CD1c-positive myeloid dendritic cell (primary cell): ENCODE data around the gene SPATA3.
A peak's percentile ranks its signal among the peaks of the same experiment; 100 is the strongest.

Source experiments
- DNase-seq: peaks from one replicate; pipeline ENCODE4 v3.0.0-alpha.2; 2016; ENCODE audit errors: extremely low spot score

Gene SPATA3

GRCh38 chr2:231049286-231050017 is 53.5 kb downstream of the SPATA3 start:
- no peak for DNase-seq

DNA sequence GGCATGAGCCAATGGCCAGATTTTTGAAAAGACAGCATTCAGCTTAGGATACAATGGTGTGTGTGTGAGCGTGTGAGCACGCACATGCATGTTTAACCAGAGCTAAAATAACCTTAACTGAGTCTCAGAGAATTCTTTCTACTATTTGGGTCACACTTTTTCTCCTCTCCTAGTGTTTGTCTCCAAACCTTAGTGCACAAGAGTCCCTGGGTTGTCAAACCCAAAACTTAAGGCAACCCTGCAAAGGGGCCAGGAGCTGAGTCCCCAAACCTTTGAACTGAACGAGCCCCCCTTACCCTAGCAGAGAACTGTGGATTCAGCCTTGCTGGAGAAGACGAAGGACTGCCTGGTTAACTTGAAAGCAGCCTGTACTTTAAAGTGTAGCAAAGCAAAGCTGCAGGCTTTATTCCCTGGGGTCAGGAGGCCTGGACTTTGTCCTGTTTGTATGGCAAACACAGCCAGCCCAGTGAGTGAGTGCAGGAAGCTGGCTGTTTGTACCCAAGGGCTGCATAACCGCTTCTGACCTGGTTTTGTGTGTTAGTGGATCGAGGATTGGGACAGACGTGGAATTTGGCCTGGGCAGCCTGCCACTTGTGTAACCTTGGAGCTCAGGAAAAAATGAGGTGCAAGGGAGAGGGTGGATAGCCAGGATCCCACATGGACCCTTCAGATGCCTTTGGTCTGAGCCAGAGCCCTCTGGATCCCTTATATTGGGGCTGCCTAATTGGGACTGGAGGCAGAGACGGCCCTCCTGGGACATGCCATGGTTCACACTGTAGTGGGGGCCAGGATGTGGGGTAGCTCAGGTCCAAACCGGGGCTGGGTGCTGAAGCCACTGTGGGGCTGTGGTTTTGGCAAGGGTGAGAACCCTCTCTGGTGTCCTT is 54.3 kb downstream of the SPATA3 start:
- no peak for DNase-seq

GRCh38 chr2:231051116-231051515 is 55.2 kb downstream of the SPATA3 start:
- no peak for DNase-seq

- peak; percentile 91 for DNase-seq
Observed at GRCh38 chr2:231052494-231053451, 56.9 kb downstream of the SPATA3 start.

GRCh38 chr2:231053846-231054245 is 57.9 kb downstream of the SPATA3 start:
- no peak for DNase-seq

DNA sequence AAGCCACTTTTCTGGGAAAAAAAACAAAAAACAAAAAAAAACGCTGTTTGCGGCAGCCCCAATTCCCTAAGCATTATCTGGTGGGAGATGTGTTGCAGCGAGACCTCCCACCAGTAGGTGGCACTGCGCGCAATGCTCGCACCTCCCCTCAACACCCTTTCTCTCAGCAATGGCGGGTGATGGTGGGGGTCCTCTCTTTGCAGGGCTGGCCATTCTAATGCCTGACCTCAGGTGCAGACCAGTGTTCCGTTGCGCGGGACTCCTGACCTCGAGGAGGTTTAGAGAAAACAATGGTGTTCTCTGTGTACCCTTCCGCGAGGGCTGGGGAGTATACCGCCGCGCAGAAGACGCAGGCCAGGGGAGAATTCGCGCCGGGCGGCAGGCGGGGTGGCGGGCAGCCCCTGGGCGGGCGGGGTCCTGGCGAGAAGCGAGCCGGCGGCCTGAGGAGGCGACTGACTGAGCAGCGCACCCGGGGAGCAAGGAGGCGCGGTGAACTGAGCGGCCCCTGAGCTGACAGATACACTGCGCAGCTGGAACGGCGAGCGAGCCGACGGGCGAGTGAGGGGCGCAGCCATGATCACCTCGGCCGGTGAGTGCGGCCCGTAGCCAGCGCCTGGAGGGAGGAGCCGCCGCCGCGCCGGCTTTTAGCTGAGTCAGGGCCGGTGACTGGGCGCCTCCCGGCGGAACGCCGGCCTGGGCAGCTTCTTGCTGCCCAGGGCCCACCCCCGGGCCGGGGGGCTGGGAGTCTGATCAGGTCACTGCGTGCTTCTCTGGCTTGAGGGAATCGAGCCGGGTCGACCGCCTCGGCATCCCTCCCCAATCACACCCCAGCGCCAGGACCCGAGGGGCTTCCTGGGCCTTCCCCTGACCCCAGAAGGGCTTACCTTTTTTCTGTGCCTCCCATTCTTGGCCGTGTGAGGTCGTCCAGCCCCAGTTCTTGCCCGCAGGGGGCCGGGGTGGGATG is 60.8 kb downstream of the SPATA3 start, which contains the start of gene PSMD1:
Gene PSMD1 (plus strand): TSS at position 415 of the 964 bp plus-strand sequence. CDS start 159 bp downstream, at position 574.
- DNase-seq, result peak; percentile 96

GRCh38 chr2:231057590-231057989 is 61.7 kb downstream of the SPATA3 start:
- no peak for DNase-seq
